Uterus (tissue), 2 donors: Measurements from ENCODE around the gene NUTM2B.
"Not testable (repeated sequence)": the region's sequence is repeated elsewhere in the genome, so short reads cannot be mapped to it uniquely, and the experiment has no call there.

Experiments used
- CTCF ChIP-seq, 4 experiments: fragments of 200-600 bp in 2 of 4; fragments of 450-650 bp in 2 of 4; sonication (generic) in 2 of 4; IDR thresholded peaks; one replicate each; pipeline ENCODE4 v1.5.1; 2016 to 2019; ENCODE audit warnings: antibody characterized with exemption in 4 of 4, mild to moderate bottlenecking in 2 of 4, moderate library complexity in 1 of 4
- POLR2A ChIP-seq, 2 donors: fragments of 450-650 bp; IDR thresholded peaks; one replicate each; pipeline ENCODE4 v1.6.1; 2016; ENCODE audit warnings: antibody characterized with exemption in 2 of 2, mild to moderate bottlenecking in 1 of 2, moderate library complexity in 1 of 2

- not testable (repeated sequence) for TF ChIP-seq CTCF, POLR2A (IDR thresholded peaks at IDR 0.05)
Observed at GRCh38 chr10:79664686-79665085, 38.3 kb upstream of the NUTM2B start.
